Measurements from ENCODE around the gene PIGL. TPM values are rescaled to one million over a fixed set of nuclear protein-coding genes. Genes with fewer than 3 reads are reported as not detected.
"Not testable (repeated sequence)": the region's sequence is repeated elsewhere in the genome, so short reads cannot be mapped to it uniquely, and the experiment has no call there.

Gene PIGL
- total and polyA plus RNA-seq, 12 donors: 10.3 to 102 (median 29.5) TPM

DNA sequence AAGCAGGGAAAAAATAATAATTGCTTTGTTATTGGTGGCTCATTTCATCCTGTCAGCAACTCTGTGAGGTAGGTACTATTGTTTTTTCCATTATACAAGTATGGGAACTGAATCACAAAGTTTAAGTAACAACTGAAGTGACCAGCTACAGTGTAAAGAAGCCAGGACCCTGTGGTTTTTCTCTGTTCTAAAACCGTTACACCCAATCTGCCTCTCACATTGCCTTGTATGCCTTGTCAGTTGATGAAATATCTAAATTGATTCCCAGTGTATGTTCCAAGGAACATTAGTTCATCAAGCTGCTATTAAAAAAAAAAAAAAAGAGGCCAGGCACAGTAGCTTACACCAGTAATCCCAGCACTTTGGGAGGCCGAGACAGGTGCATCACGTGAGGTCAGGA is 5.4 kb downstream of the PIGL start:
- no peak for TF ChIP-seq POLR2A (IDR thresholded peaks at IDR 0.05)
- TF ChIP-seq, protein P1, sequence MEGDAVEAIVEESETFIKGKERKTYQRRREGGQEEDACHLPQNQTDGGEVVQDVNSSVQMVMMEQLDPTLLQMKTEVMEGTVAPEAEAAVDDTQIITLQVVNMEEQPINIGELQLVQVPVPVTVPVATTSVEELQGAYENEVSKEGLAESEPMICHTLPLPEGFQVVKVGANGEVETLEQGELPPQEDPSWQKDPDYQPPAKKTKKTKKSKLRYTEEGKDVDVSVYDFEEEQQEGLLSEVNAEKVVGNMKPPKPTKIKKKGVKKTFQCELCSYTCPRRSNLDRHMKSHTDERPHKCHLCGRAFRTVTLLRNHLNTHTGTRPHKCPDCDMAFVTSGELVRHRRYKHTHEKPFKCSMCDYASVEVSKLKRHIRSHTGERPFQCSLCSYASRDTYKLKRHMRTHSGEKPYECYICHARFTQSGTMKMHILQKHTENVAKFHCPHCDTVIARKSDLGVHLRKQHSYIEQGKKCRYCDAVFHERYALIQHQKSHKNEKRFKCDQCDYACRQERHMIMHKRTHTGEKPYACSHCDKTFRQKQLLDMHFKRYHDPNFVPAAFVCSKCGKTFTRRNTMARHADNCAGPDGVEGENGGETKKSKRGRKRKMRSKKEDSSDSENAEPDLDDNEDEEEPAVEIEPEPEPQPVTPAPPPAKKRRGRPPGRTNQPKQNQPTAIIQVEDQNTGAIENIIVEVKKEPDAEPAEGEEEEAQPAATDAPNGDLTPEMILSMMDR (IDR thresholded peaks at IDR 0.05): no peak
- 91 to 98% (median 94%) methylated on average over 3 of the region's 3 CpGs for WGBS, 4 donors
- H3K36me3 ChIP-seq (replicated peaks in 1 of 2): no peaks in the 10 kb centered on the region
- DNase-seq: no peak
- no peak overlapping the region for H3K27ac ChIP-seq
- peaks cover 0 to 9% of the 10 kb centered on the region in 2 donors for H3K4me1 ChIP-seq (replicated peaks in 1 of 2)
- no peak overlapping the region for H3K4me3 ChIP-seq
- intact Hi-C loops (cut with DNase I): no loop called here
- no peaks in the 10 kb centered on the region for H3K27me3 ChIP-seq
- H3K9me3 ChIP-seq (replicated peaks in 1 of 3): no peaks in the 10 kb centered on the region

DNA sequence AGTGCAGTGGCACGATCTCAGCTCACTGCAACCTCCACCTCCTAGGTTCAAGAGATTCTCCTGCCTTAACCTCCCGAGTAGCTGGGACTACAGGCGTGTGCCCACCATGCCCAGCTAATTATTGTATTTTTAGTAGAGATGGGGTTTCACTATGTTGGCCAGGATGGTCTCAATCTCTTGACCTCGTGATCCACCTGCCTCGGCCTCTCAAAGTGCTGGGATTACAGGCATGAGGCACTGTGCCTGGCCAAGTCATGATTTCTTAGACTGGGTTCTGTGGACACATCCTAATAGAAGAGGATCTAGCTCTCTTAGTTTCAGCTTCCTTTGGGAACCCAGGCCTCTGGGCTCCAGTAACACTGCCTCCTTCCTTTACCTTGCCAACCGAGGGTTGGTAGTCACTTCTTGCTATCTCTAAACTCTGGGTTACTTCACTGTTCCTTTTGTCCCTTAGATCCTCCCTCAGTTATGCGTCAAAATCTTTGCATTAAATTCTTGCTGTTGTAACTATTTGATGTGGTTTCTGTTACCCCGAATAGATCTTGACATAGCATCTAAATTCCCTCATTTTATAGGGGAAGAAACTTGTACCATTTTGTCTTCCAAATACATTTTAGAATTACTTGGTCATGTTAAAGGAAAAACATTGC is 13.0 kb downstream of the PIGL start:
- DNase-seq; H3K9me3 ChIP-seq (replicated peaks in 1 of 3); H3K36me3 ChIP-seq (replicated peaks in 1 of 2); H3K4me1 ChIP-seq (replicated peaks in 1 of 2); intact Hi-C loops (cut with DNase I); H3K4me3 ChIP-seq; H3K27me3 ChIP-seq; H3K27ac ChIP-seq: not testable (repeated sequence)
- WGBS, 4 donors: 90 to 95% (median 93%) methylated on average over 7 to 8 of the region's 8 CpGs

DNA sequence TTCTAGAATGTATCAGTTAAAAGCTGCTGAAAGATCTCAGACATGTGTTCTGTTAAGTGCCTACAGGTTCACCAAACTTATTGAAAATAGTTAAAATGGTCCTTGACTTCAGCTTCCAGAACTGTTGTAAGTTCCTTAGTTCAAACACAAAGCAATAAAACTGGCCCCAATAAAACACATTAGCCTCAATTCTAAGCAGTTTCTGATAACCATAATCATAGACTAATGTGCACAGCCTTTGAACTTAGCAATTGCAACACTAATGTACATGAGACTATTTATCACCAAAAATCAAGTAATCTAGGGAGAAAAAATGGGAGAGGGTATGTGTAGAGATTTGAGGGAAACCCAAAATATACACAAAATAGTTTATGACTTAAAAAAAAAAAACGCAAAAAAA is 15.4 kb downstream of the PIGL start:
- H3K27me3 ChIP-seq: no peaks in the 10 kb centered on the region
- no peak for DNase-seq
- no peaks in the 10 kb centered on the region for H3K4me1 ChIP-seq (replicated peaks in 1 of 2)
- H3K4me3 ChIP-seq: no peak overlapping the region
- 89 to 100% (median 96%) methylated on average over 1 of the region's 1 CpG for WGBS, 4 donors
- no peaks in the 10 kb centered on the region for H3K36me3 ChIP-seq (replicated peaks in 1 of 2)
- intact Hi-C loops (cut with DNase I): no loop called here
- TF ChIP-seq, protein P1 (IDR thresholded peaks at IDR 0.05): no peak
- H3K27ac ChIP-seq: no peak overlapping the region
- no peaks in the 10 kb centered on the region for H3K9me3 ChIP-seq (replicated peaks in 1 of 3)

DNA sequence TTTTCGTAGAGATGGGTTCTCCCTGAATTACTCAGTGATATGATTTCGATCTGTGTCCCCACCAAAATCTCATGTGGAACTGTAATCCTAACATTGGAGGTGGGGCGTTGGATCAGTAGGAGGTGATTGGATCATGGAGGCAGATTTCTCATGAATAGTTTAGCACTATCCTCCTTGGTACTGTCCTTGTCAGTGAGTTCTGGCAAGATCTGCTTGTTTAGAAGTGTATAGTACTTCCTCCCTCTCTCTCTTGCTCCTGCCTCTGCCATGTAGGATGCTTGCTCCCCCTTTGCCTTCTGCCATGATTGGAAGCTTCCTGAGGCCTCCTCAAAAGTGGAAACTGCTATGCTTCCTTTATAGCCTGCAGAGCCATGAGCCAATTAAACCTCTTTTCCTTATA is 22.9 kb downstream of the PIGL start:
- no peak overlapping the region for H3K27ac ChIP-seq
- H3K9me3 ChIP-seq (replicated peaks in 1 of 3): no peaks in the 10 kb centered on the region
- WGBS, 4 donors: 94 to 96% (median 95%) methylated on average over 3 of the region's 3 CpGs
- no peaks in the 10 kb centered on the region for H3K4me1 ChIP-seq (replicated peaks in 1 of 2)
- DNase-seq: no peak
- intact Hi-C loops (cut with DNase I): no loop called here
- H3K4me3 ChIP-seq: no peak overlapping the region
- no peaks in the 10 kb centered on the region for H3K27me3 ChIP-seq
- TF ChIP-seq, protein P1 (IDR thresholded peaks at IDR 0.05): no peak
- no peak for TF ChIP-seq POLR2A (IDR thresholded peaks at IDR 0.05)
- no peaks in the 10 kb centered on the region for H3K36me3 ChIP-seq (replicated peaks in 1 of 2)

DNA sequence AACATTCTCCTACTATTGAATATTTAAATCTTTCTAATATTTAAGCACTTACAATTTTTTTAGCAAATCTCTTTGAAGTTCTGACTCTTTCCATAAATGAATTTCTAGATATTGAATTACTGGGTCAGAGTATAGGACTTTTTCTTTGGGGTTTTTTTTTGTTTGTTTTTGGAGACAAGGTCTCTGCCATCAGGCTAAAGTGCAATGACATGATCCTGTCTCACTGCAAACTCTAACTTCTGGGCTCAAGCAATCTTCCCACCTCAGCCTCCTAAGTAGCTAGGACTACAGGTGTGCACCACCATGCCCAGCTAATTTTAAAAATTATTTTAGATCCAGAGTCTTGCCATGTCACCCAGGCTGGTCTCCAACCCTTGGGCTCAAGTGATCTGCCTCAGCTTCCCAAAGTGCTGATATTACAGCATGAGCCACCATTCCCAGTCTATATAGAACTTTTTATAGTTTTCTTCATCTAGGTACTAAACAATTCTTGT is 24.9 kb downstream of the PIGL start:
- intact Hi-C loops (cut with DNase I): no loop called here

More for the DNA sequence above, 24.9 kb downstream of the PIGL start:
- Histone ChIP-seq H3K4me3 (no peak overlapping the region), H3K27me3 (no peaks in the 10 kb centered on the region), H3K4me1 (replicated peaks in 1 of 2) (no peaks in the 10 kb centered on the region), H3K27ac (no peak overlapping the region), H3K9me3 (replicated peaks in 1 of 3) (no peaks in the 10 kb centered on the region), H3K36me3 (replicated peaks in 1 of 2) (no peaks in the 10 kb centered on the region)
- DNase-seq: no peak
- TF ChIP-seq, protein P1 (IDR thresholded peaks at IDR 0.05): no peak
- TF ChIP-seq POLR2A (IDR thresholded peaks at IDR 0.05): no peak
